SK-N-DZ (cell line): ENCODE data around the gene ATXN1.

Experiments
- DNase-seq: peaks from one replicate; pipeline ENCODE4 v3.0.0-alpha.2; 2015; ENCODE audit warnings: low spot score

ATXN1 gene

GRCh38 chr6:16698997-16699868, 62.0 kb downstream of the ATXN1 start:
- no peak for DNase-seq

- no peak for DNase-seq
Observed at GRCh38 chr6:16698162-16698533, 63.1 kb downstream of the ATXN1 start.

GRCh38 chr6:16697437-16698161, 63.7 kb downstream of the ATXN1 start:
- DNase-seq = no peak

- DNase-seq = no peak
Observed at GRCh38 chr6:16696496-16696895, 64.8 kb downstream of the ATXN1 start.

GRCh38 chr6:16694781-16695578, 66.3 kb downstream of the ATXN1 start:
- DNase-seq = no peak

GRCh38 chr6:16691324-16691723, 69.9 kb downstream of the ATXN1 start:
- DNase-seq = no peak

- no peak for DNase-seq
Observed at GRCh38 chr6:16690608-16691142, 70.6 kb downstream of the ATXN1 start.

GRCh38 chr6:16689788-16690607, 71.3 kb downstream of the ATXN1 start:
- no peak for DNase-seq

GRCh38 chr6:16688984-16689636, 72.2 kb downstream of the ATXN1 start:
- DNase-seq = no peak

GRCh38 chr6:16688436-16688835, 72.8 kb downstream of the ATXN1 start:
- no peak for DNase-seq

- DNase-seq = no peak
Observed at GRCh38 chr6:16687045-16687444, 74.2 kb downstream of the ATXN1 start.

GRCh38 chr6:16684896-16685554, 76.2 kb downstream of the ATXN1 start:
- no peak for DNase-seq

GRCh38 chr6:16684195-16684689, 77.0 kb downstream of the ATXN1 start:
- DNase-seq = no peak

GRCh38 chr6:16683641-16684194, 77.5 kb downstream of the ATXN1 start:
- DNase-seq = no peak

GRCh38 chr6:16681260-16681873, 79.9 kb downstream of the ATXN1 start:
- DNase-seq = peak; percentile 48

- DNase-seq = no peak
Observed at GRCh38 chr6:16679050-16679449, 82.2 kb downstream of the ATXN1 start.

GRCh38 chr6:16677458-16677857, 83.8 kb downstream of the ATXN1 start:
- DNase-seq = no peak

- no peak for DNase-seq
Observed at GRCh38 chr6:16676978-16677377, 84.3 kb downstream of the ATXN1 start.

- no peak for DNase-seq
Observed at GRCh38 chr6:16676376-16676775, 84.9 kb downstream of the ATXN1 start.
